ENCODE results near the gene MAPT.

The MAPT gene

GRCh38 chr17:45894022-45894784 lies at the start of gene MAPT:
Gene MAPT, plus strand, starts transcription at chr17:45894554. Its CDS starts 67,784 bp downstream, at chr17:45962338.
- Histone ChIP-seq H3K9ac (ENCODE audit: insufficient read length, low read depth) (peak within 1 kb of the TSS; percentile 81), H3K27me3 (ENCODE audit: insufficient read depth, insufficient read length) (peaks cover 60% of the 10 kb centered on the region), H3K4me1 (ENCODE audit: insufficient read depth, insufficient read length) (peaks cover 7% of the 10 kb centered on the region), H3K36me3 (ENCODE audit: insufficient read depth, insufficient read length, low read length) (no peaks in the 10 kb centered on the region), H3K4me3 (ENCODE audit: insufficient read length, low read depth) (peak within 1 kb of the TSS; percentile 49), H3K9me3 (ENCODE audit: insufficient read depth, low read length) (no peaks in the 10 kb centered on the region)
- peak; percentile 83 for DNase-seq (ENCODE audit: low read depth, low spot score)
- TF ChIP-seq YY1 (IDR thresholded peaks at IDR 0.05; ENCODE audit: insufficient read depth, insufficient read length), result no peak
- no peak for TF ChIP-seq SUZ12 (IDR thresholded peaks at IDR 0.05; ENCODE audit: extremely low read depth, insufficient read depth, insufficient read length)
- TF ChIP-seq ZNF274 (IDR thresholded peaks at IDR 0.05; ENCODE audit: low read depth, low read length), result no peak

DNA sequence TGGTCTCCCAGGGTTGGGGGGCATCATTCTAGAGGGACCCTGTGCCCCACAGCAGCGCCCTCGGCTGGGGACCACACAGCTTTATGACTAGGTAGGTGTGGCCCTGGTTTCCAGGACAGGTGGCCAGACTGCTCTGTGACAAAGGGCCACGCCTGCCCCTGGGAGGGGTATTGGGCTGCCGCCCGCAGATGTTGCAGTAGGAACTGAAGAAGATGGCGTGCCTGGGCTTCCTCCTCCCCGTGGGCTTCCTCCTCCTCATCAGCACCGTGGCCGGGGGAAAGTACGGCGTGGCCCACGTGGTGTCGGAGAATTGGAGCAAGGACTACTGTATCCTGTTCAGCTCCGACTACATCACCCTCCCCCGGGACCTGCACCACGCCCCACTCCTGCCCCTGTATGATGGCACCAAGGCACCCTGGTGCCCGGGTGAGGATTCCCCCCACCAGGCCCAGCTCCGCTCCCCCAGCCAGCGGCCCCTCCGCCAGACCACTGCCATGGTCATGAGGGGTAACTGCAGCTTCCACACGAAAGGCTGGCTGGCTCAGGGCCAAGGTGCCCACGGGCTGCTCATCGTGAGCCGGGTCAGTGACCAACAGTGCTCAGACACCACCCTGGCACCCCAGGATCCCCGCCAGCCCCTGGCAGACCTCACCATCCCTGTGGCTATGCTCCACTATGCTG lies 49.5 kb upstream of the MAPT start, which contains the start of gene SPPL2C:
SPPL2C (plus strand) TSS at position 187 of the 681 bp plus-strand sequence; CDS start at position 213, 26 bp downstream.
- Histone ChIP-seq H3K4me3 (ENCODE audit: insufficient read length, low read depth) (no peak within 1 kb of the TSS), H3K9ac (ENCODE audit: insufficient read length, low read depth) (no peak within 1 kb of the TSS), H3K36me3 (ENCODE audit: insufficient read depth, insufficient read length, low read length) (no peaks in the 10 kb centered on the region), H3K4me1 (ENCODE audit: insufficient read depth, insufficient read length) (peaks cover 2% of the 10 kb centered on the region), H3K9me3 (ENCODE audit: insufficient read depth, low read length) (no peaks in the 10 kb centered on the region), H3K27me3 (ENCODE audit: insufficient read depth, insufficient read length) (no peaks in the 10 kb centered on the region)
- TF ChIP-seq YY1 (IDR thresholded peaks at IDR 0.05; ENCODE audit: insufficient read depth, insufficient read length) (no peak), ZNF274 (IDR thresholded peaks at IDR 0.05; ENCODE audit: low read depth, low read length) (no peak), SUZ12 (IDR thresholded peaks at IDR 0.05; ENCODE audit: extremely low read depth, insufficient read depth, insufficient read length) (no peak)
- DNase-seq (ENCODE audit: low read depth, low spot score), result no peak

DNA sequence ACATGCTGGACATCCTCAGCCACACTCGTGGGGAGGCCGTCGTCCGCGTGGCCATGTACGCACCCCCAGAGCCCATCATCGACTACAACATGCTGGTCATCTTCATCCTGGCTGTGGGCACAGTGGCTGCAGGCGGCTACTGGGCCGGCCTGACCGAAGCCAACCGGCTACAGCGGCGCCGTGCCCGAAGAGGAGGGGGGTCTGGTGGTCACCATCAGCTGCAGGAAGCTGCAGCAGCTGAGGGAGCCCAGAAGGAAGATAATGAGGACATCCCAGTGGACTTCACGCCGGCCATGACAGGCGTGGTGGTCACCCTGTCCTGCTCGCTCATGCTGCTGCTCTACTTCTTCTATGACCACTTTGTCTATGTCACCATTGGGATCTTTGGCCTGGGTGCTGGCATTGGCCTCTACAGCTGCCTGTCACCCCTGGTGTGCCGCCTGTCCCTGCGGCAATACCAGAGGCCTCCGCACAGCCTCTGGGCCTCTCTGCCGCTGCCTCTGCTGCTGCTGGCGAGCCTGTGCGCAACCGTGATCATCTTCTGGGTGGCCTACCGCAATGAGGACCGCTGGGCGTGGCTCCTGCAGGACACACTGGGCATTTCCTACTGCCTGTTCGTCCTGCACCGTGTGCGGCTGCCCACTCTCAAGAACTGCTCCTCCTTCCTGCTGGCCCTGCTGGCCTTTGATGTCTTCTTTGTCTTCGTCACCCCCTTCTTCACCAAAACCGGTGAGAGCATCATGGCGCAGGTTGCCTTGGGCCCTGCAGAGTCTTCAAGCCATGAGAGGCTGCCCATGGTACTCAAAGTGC lies 48.8 kb upstream of the MAPT start:
- no peak for TF ChIP-seq SUZ12 (IDR thresholded peaks at IDR 0.05; ENCODE audit: extremely low read depth, insufficient read depth, insufficient read length)
- TF ChIP-seq ZNF274 (IDR thresholded peaks at IDR 0.05; ENCODE audit: low read depth, low read length), result no peak
- no peak for TF ChIP-seq YY1 (IDR thresholded peaks at IDR 0.05; ENCODE audit: insufficient read depth, insufficient read length)
- no peaks in the 10 kb centered on the region for H3K36me3 ChIP-seq (ENCODE audit: insufficient read depth, insufficient read length, low read length)
- no peak overlapping the region for H3K4me3 ChIP-seq (ENCODE audit: insufficient read length, low read depth)
- no peak overlapping the region for H3K9ac ChIP-seq (ENCODE audit: insufficient read length, low read depth)
- peaks cover 2% of the 10 kb centered on the region for H3K4me1 ChIP-seq (ENCODE audit: insufficient read depth, insufficient read length)
- no peaks in the 10 kb centered on the region for H3K27me3 ChIP-seq (ENCODE audit: insufficient read depth, insufficient read length)
- DNase-seq (ENCODE audit: low read depth, low spot score), result no peak
- H3K9me3 ChIP-seq (ENCODE audit: insufficient read depth, low read length), result no peaks in the 10 kb centered on the region

- no peak overlapping the region for H3K4me3 ChIP-seq (ENCODE audit: insufficient read length, low read depth)
- H3K36me3 ChIP-seq (ENCODE audit: insufficient read depth, insufficient read length, low read length), result no peaks in the 10 kb centered on the region
- no peak overlapping the region for H3K9ac ChIP-seq (ENCODE audit: insufficient read length, low read depth)
- peaks cover 3% of the 10 kb centered on the region for H3K27me3 ChIP-seq (ENCODE audit: insufficient read depth, insufficient read length)
- H3K4me1 ChIP-seq (ENCODE audit: insufficient read depth, insufficient read length), result peaks cover 2% of the 10 kb centered on the region
- TF ChIP-seq YY1 (IDR thresholded peaks at IDR 0.05; ENCODE audit: insufficient read depth, insufficient read length), result no peak
- no peak for TF ChIP-seq ZNF274 (IDR thresholded peaks at IDR 0.05; ENCODE audit: low read depth, low read length)
- no peak for TF ChIP-seq SUZ12 (IDR thresholded peaks at IDR 0.05; ENCODE audit: extremely low read depth, insufficient read depth, insufficient read length)
- DNase-seq (ENCODE audit: low read depth, low spot score), result no peak
- H3K9me3 ChIP-seq (ENCODE audit: insufficient read depth, low read length), result no peaks in the 10 kb centered on the region
These were observed 48.1 kb upstream of the MAPT start for GRCh38 chr17:45846223-45846622.

DNA sequence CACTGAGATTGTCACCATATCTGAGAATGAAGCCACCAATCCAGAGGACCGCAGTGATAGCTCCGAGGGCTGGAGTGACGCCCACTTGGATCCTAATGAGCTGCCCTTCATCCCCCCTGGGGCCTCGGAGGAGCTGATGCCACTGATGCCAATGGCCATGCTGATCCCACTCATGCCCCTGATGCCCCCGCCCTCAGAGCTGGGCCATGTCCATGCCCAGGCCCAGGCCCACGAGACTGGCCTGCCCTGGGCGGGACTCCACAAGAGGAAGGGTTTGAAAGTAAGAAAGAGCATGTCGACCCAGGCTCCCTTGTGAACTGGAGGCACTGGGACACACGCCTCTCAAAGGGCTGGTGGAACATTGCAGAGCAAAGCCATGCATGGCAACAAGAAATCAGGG lies 47.7 kb upstream of the MAPT start:
- TF ChIP-seq ZNF274 (IDR thresholded peaks at IDR 0.05; ENCODE audit: low read depth, low read length), result no peak
- TF ChIP-seq YY1 (IDR thresholded peaks at IDR 0.05; ENCODE audit: insufficient read depth, insufficient read length), result no peak
- TF ChIP-seq SUZ12 (IDR thresholded peaks at IDR 0.05; ENCODE audit: extremely low read depth, insufficient read depth, insufficient read length), result no peak
- H3K4me3 ChIP-seq (ENCODE audit: insufficient read length, low read depth), result no peak overlapping the region
- H3K9ac ChIP-seq (ENCODE audit: insufficient read length, low read depth), result no peak overlapping the region
- peaks cover 3% of the 10 kb centered on the region for H3K27me3 ChIP-seq (ENCODE audit: insufficient read depth, insufficient read length)
- no peaks in the 10 kb centered on the region for H3K9me3 ChIP-seq (ENCODE audit: insufficient read depth, low read length)
- H3K36me3 ChIP-seq (ENCODE audit: insufficient read depth, insufficient read length, low read length), result no peaks in the 10 kb centered on the region
- H3K4me1 ChIP-seq (ENCODE audit: insufficient read depth, insufficient read length), result peaks cover 2% of the 10 kb centered on the region
- DNase-seq (ENCODE audit: low read depth, low spot score), result no peak

- H3K9ac ChIP-seq (ENCODE audit: insufficient read length, low read depth), result no peak overlapping the region
- H3K36me3 ChIP-seq (ENCODE audit: insufficient read depth, insufficient read length, low read length), result no peaks in the 10 kb centered on the region
- H3K4me3 ChIP-seq (ENCODE audit: insufficient read length, low read depth), result no peak overlapping the region
- no peak for DNase-seq (ENCODE audit: low read depth, low spot score)
- peaks cover 6% of the 10 kb centered on the region for H3K27me3 ChIP-seq (ENCODE audit: insufficient read depth, insufficient read length)
- no peaks in the 10 kb centered on the region for H3K9me3 ChIP-seq (ENCODE audit: insufficient read depth, low read length)
- peaks cover 2% of the 10 kb centered on the region for H3K4me1 ChIP-seq (ENCODE audit: insufficient read depth, insufficient read length)
- TF ChIP-seq YY1 (IDR thresholded peaks at IDR 0.05; ENCODE audit: insufficient read depth, insufficient read length) (no peak), ZNF274 (IDR thresholded peaks at IDR 0.05; ENCODE audit: low read depth, low read length) (no peak), SUZ12 (IDR thresholded peaks at IDR 0.05; ENCODE audit: extremely low read depth, insufficient read depth, insufficient read length) (no peak)
These were observed 47.3 kb upstream of the MAPT start for GRCh38 chr17:45847101-45847500.

Data from NT2/D1 (cell line).